NCI-H2171 (cell line): ENCODE measurements around the gene GRAP2.
"Not testable (repeated sequence)": the region's sequence is repeated elsewhere in the genome, so short reads cannot be mapped to it uniquely, and the experiment has no call there.

Experiments
- DNase-seq: peaks from one replicate; lab custom pipeline; 2025; lab: John Stamatoyannopoulos, UW

GRAP2 gene

GRCh38 chr22:39943953-39944872 lies 43.3 kb downstream of the GRAP2 start:
- no peak for DNase-seq

GRCh38 chr22:39946126-39946502 lies 45.2 kb downstream of the GRAP2 start:
- no peak for DNase-seq

GRCh38 chr22:39946503-39947219 lies 45.8 kb downstream of the GRAP2 start:
- DNase-seq: no peak

- no peak for DNase-seq
Measured at GRCh38 chr22:39947220-39948216, 46.6 kb downstream of the GRAP2 start.

GRCh38 chr22:39949964-39950737 lies 49.3 kb downstream of the GRAP2 start:
- DNase-seq: no peak

GRCh38 chr22:39951603-39952293 lies 50.9 kb downstream of the GRAP2 start:
- DNase-seq: not testable (repeated sequence)

GRCh38 chr22:39952347-39952746 lies 51.5 kb downstream of the GRAP2 start:
- DNase-seq: no peak

- no peak for DNase-seq
Measured at GRCh38 chr22:39953101-39953500, 52.2 kb downstream of the GRAP2 start.

- no peak for DNase-seq
Measured at GRCh38 chr22:39954584-39955055, 53.7 kb downstream of the GRAP2 start.

GRCh38 chr22:39955675-39956074 lies 54.8 kb downstream of the GRAP2 start:
- DNase-seq: no peak

- no peak for DNase-seq
Measured at GRCh38 chr22:39956932-39957664, 56.2 kb downstream of the GRAP2 start.

GRCh38 chr22:39958009-39958711 lies 57.3 kb downstream of the GRAP2 start:
- no peak for DNase-seq

GRCh38 chr22:39958949-39959639 lies 58.2 kb downstream of the GRAP2 start:
- DNase-seq: no peak

- DNase-seq: no peak
Measured at GRCh38 chr22:39959640-39960447, 59.0 kb downstream of the GRAP2 start, which contains the start of gene TMA7B. Gene TMA7B (plus strand): TSS chr22:39960397. CDS start chr22:39964375, 3,978 bp downstream.

GRCh38 chr22:39960791-39961746 lies 60.2 kb downstream of the GRAP2 start:
- no peak for DNase-seq

GRCh38 chr22:39962071-39962470 lies 61.2 kb downstream of the GRAP2 start:
- no peak for DNase-seq
